GM20000 (cell line): ENCODE results near the gene TUBA4B.
A peak's percentile ranks its signal among the peaks of the same experiment; 100 is the strongest.

Source experiments
- DNase-seq: peaks from one replicate; pipeline ENCODE4 v3.0.0; 2012; ENCODE audit warnings: low spot score
- CTCF ChIP-seq: IDR thresholded peaks from 2 replicates; pipeline ENCODE4 v1.5.1; 2012; ENCODE audit warnings: mild to moderate bottlenecking, control low read depth; ENCODE audit errors: extremely low read depth, missing control alignments

Gene TUBA4B

GRCh38 chr2:219219784-219220532 lies 33.1 kb upstream of the TUBA4B start:
- no peak for TF ChIP-seq CTCF
- no peak for DNase-seq

GRCh38 chr2:219220652-219221402 lies 32.2 kb upstream of the TUBA4B start:
- DNase-seq, result no peak
- no peak for TF ChIP-seq CTCF

GRCh38 chr2:219221957-219222518 lies 31.0 kb upstream of the TUBA4B start:
- no peak for TF ChIP-seq CTCF

GRCh38 chr2:219223831-219224610 lies 29.0 kb upstream of the TUBA4B start:
- DNase-seq, result no peak
- no peak for TF ChIP-seq CTCF

More at GRCh38 chr2:219221957-219222518, 31.0 kb upstream of the TUBA4B start:
- DNase-seq, result no peak

- no peak for TF ChIP-seq CTCF
- DNase-seq, result no peak
Measured at GRCh38 chr2:219225350-219225749, 27.7 kb upstream of the TUBA4B start.

- peak; percentile 23 for DNase-seq
- no peak for TF ChIP-seq CTCF
Measured at GRCh38 chr2:219228041-219228910, 24.8 kb upstream of the TUBA4B start.
